ENCODE data around the gene PTPRM.

DNA sequence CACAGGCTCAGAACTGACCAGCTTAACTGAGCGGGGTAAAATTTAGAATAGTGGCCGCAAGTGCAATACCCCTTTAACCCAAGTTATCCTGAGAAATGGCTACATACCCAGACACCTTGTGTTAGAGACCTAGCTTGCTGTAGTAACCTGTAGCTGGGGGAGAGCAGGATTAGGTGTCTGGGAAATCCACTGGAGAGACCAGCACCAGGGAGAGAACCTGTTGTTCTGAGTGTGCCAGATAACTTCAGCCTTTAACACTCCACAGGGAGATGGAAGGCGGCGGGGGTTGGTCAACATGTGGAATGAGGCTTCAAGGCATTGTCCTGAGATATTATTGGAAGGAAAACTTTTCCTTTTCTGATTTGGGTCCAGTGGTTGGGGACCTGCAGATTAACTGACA, 356.0 kb downstream of the PTPRM start:
- TF ChIP-seq, protein P1, sequence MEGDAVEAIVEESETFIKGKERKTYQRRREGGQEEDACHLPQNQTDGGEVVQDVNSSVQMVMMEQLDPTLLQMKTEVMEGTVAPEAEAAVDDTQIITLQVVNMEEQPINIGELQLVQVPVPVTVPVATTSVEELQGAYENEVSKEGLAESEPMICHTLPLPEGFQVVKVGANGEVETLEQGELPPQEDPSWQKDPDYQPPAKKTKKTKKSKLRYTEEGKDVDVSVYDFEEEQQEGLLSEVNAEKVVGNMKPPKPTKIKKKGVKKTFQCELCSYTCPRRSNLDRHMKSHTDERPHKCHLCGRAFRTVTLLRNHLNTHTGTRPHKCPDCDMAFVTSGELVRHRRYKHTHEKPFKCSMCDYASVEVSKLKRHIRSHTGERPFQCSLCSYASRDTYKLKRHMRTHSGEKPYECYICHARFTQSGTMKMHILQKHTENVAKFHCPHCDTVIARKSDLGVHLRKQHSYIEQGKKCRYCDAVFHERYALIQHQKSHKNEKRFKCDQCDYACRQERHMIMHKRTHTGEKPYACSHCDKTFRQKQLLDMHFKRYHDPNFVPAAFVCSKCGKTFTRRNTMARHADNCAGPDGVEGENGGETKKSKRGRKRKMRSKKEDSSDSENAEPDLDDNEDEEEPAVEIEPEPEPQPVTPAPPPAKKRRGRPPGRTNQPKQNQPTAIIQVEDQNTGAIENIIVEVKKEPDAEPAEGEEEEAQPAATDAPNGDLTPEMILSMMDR (conservative IDR thresholded peaks at IDR 0.05; ENCODE audit: low read depth, low read length) = no peak
- no peak for TF ChIP-seq EZH2 (IDR thresholded peaks at IDR 0.05; ENCODE audit: borderline replicate concordance, low read depth, low read length, poor library complexity, severe bottlenecking)
